Kidney (tissue), 14 donors: Measurements from ENCODE around the gene ARID5A. TPM values are rescaled to one million over a fixed set of nuclear protein-coding genes. Genes with fewer than 3 reads are reported as not detected.

ENCODE experiments used
- DNase-seq, 5 donors: peaks; one replicate each; pipeline ENCODE4 v3.0.0-alpha.2; 2013 to 2020
- FAIRE-seq: peaks from 2 replicates; lab custom pipeline; 2012; peaks lifted over from hg19 to GRCh38; lab: Jason Lieb, UNC
- H3K27ac ChIP-seq, 2 donors: one replicate each; pipeline ENCODE4 v1.7.0; 2013; ENCODE audit warnings: low read depth in 2 of 2, low read length in 2 of 2, inconsistent platforms in 1 of 2
- H3K27me3 ChIP-seq: one replicate; pipeline ENCODE4 v1.7.1; 2013; ENCODE audit warnings: low read length, inconsistent platforms; ENCODE audit not compliant: control insufficient read depth, insufficient read depth
- H3K36me3 ChIP-seq, 3 donors: one replicate each; pipeline versions ENCODE4 v1.7.0 to v1.7.1; 2013; ENCODE audit warnings: low read length in 3 of 3, control low read depth in 1 of 3, inconsistent platforms in 1 of 3; ENCODE audit not compliant: insufficient read depth in 3 of 3, control insufficient read depth in 2 of 3
- H3K4me1 ChIP-seq, 3 donors: one replicate each; pipeline versions ENCODE4 v1.7.0 to v1.7.1; 2013; ENCODE audit warnings: low read length in 3 of 3, inconsistent platforms in 1 of 3, low read depth in 1 of 3; ENCODE audit not compliant: control insufficient read depth in 2 of 3, insufficient read depth in 2 of 3
- H3K4me3 ChIP-seq, 3 donors: one replicate each; pipeline versions ENCODE4 v1.7.0 to v1.8.1; 2013; ENCODE audit warnings: low read length in 3 of 3, control low read depth in 1 of 3, inconsistent platforms in 1 of 3
- H3K9ac ChIP-seq, 3 donors: one replicate each; pipeline versions ENCODE4 v1.7.0 to v1.7.1; 2013; ENCODE audit warnings: low read length in 3 of 3, control low read depth in 1 of 3, inconsistent platforms in 1 of 3
- H3K9me3 ChIP-seq, 3 donors: one replicate each; pipeline versions ENCODE4 v1.7.0 to v1.7.1; 2013; ENCODE audit warnings: low read length in 3 of 3, control low read depth in 1 of 3, inconsistent platforms in 1 of 3; ENCODE audit not compliant: control insufficient read depth in 2 of 3, insufficient read depth in 1 of 3
- intact Hi-C: fragments of 100-400 bp; cut with DNase I; formaldehyde crosslinking; loops from one replicate; pipeline ENCODE4 v1.11.1; 2022
- polyA plus RNA-seq: library from polyadenylated mRNA; stranded (reverse); fragments of 350-450 nt; fragmentation: Illumina TruSeq; extraction: RNeasy Lipid Tissue Mini Kit (QIAGEN cat#74804); gene quantifications from one replicate; pipeline ENCODE4 v1.2.3, GENCODE V29; 2014; ENCODE audit warnings: low read depth, low replicate concordance; ENCODE audit not compliant: insufficient read depth
- total RNA-seq: library from RNA; stranded (reverse); fragmentation: NEBNext Ultra II Directional; extraction: Animal tissue kit (Norgen Biotek cat#: 25700); gene quantifications from one replicate; pipeline ENCODE4 v1.2.1, GENCODE V29; 2021
- TF ChIP-seq, protein P1 (sequence below): IDR thresholded peaks from 3 replicates; pipeline ENCODE4 v1.5.1; 2012; ENCODE audit warnings: mild to moderate bottlenecking, moderate library complexity, borderline replicate concordance; ENCODE audit not compliant: insufficient read depth; ENCODE audit errors: extremely low read depth
- donor health status: control.
- donor health status: control.
- donor health status: control.
- donor health status: control.
- donor health status: control.
- donor health status: DM: yes; HTN: yes; CAD: no.
- donor health status: Normal renal cell carcinoma (clear cell type).

Gene ARID5A
- total and polyA plus RNA-seq, 2 donors from 2014 or later, result 8.6 to 26.3 TPM

DNA sequence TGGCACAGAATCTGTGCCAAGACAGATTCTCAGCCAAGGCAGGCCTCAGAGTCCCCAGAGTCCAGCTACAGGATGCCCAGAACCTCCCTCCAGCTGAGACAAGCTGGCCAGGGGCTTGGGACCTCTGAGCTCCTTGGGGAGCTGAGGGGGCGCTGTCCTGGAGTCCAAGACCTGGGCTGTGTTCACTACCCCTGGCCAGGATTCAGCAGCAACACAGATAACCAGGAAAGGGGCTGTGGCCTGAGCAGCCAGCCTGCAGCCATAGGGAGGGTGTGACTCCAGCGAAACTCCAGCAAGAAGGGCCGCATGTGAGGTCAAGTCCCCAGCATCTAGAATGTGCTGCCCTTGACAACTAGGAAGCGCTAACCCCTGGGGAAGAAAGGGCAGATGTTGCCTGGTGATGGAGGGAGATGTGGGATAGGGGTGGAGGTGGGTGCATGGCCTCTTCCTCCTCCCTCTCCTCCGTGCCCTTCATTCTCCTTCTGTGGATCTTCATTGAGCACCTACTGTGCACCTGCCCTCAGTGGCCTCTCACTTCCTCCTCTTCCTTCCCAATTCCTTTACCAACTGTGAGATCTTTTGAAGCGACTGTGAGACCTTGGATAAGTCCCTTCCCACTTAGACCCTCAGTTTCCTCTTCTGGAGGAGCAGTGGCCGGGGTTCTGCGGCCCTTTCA lies 7.7 kb upstream of the ARID5A start:
- H3K4me3 ChIP-seq, result no peak overlapping the region
- peaks cover 0 to 15% (median 14%) of the 10 kb centered on the region in 3 donors for H3K4me1 ChIP-seq
- H3K9ac ChIP-seq, result peak overlapping the region in 1 of 3 donors; percentile 46
- peak overlapping the region; percentile 71 to 75 for H3K27ac ChIP-seq
- no peaks in the 10 kb centered on the region for H3K27me3 ChIP-seq
- H3K9me3 ChIP-seq, result no peaks in the 10 kb centered on the region
- TF ChIP-seq, protein P1, sequence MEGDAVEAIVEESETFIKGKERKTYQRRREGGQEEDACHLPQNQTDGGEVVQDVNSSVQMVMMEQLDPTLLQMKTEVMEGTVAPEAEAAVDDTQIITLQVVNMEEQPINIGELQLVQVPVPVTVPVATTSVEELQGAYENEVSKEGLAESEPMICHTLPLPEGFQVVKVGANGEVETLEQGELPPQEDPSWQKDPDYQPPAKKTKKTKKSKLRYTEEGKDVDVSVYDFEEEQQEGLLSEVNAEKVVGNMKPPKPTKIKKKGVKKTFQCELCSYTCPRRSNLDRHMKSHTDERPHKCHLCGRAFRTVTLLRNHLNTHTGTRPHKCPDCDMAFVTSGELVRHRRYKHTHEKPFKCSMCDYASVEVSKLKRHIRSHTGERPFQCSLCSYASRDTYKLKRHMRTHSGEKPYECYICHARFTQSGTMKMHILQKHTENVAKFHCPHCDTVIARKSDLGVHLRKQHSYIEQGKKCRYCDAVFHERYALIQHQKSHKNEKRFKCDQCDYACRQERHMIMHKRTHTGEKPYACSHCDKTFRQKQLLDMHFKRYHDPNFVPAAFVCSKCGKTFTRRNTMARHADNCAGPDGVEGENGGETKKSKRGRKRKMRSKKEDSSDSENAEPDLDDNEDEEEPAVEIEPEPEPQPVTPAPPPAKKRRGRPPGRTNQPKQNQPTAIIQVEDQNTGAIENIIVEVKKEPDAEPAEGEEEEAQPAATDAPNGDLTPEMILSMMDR, result no peak
- H3K36me3 ChIP-seq, result no peaks in the 10 kb centered on the region
- FAIRE-seq (no peak), DNase-seq (peak in 1 of 5 donors; percentile 14)
- intact Hi-C loops, result no loop called here

DNA sequence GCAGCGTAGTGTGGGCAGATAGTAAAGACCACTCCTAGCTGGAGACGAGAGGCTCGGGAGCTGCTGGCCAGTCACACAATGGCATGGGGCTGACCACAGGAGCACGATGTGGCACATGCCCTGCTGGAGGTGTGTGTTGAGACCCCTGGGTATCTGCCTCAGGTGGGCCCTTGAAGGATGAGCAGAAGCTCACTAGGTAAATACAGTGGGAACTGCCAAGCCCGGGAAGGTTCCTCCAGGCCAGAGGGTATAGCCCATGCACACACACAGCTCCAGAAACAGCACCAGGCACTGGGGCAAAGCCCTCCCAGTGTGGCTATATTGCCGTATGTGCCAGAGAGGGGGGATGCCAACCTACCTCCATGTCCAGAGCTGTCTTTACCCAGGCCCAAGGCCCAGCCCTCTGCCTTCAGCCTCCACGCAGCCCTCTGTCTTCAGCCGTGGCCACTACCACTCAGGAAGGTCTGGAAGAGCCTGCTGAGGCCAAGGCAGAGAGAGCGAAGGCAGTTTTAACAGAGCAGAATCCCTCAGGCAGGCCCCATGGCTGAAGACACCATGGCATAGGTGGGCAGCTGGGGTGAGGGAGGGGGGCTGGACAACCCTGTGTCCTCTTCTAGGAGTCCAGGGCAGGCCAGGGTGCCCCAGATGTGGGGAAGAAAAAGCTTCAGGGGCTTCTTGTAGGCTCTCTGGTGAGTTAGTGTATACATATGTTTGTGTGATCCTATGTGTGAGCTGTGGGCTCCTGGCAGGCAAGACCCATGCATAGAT lies 7.0 kb upstream of the ARID5A start:
- DNase-seq (no peak), FAIRE-seq (no peak)
- TF ChIP-seq, protein P1, result no peak
- Histone ChIP-seq H3K4me1 (peaks cover 0 to 15% (median 14%) of the 10 kb centered on the region in 3 donors), H3K27ac (peak overlapping the region in 1 of 2 donors; percentile 75), H3K36me3 (no peaks in the 10 kb centered on the region), H3K4me3 (no peak overlapping the region), H3K27me3 (no peaks in the 10 kb centered on the region), H3K9me3 (no peaks in the 10 kb centered on the region), H3K9ac (no peak overlapping the region)
- intact Hi-C loops, result no loop called here

DNA sequence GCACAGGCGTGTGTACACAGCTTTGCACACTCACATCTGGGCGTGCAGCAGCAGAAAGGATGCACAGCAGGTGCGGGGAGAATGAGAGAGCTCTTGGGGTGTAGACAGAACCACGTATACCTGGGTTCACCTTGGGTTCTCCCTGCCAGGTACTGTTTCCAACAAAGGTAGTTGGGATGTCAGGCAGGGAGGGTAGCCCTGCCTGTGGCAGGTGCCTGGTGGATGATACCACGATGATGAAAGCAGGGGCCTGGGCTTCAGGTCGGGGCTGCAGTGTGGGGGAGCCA lies 6.5 kb upstream of the ARID5A start:
- DNase-seq (no peak), FAIRE-seq (no peak)
- H3K27me3 ChIP-seq, result no peaks in the 10 kb centered on the region
- no peaks in the 10 kb centered on the region for H3K9me3 ChIP-seq
- H3K27ac ChIP-seq, result no peak overlapping the region
- no peaks in the 10 kb centered on the region for H3K36me3 ChIP-seq
- H3K4me3 ChIP-seq, result no peak overlapping the region
- H3K9ac ChIP-seq, result no peak overlapping the region
- TF ChIP-seq, protein P1, result no peak
- H3K4me1 ChIP-seq, result peaks cover 0 to 16% (median 15%) of the 10 kb centered on the region in 3 donors
- intact Hi-C loops, result no loop called here
